HepG2 (cell line): ENCODE measurements around the gene GAS6. TPM values are rescaled to one million over a fixed set of nuclear protein-coding genes. Genes with fewer than 3 reads are reported as not detected.

Experiments used
- ATAC-seq: fragments of 200-7000 bp; cut with Tn5 transposase; 3 replicates; pipeline ENCODE4 v1.9.1; 2020; ENCODE audit warnings: mild to moderate bottlenecking, moderate library complexity
- BruUV-seq: library from RNA; stranded (reverse); fragments of 400-500 nt; replicated peaks from 2 replicates; lab custom pipeline; 2021; lab: Mats Ljungman, UMichigan
- CTCF ChIA-PET: fragments of 300-600 bp; formaldehyde crosslinking; extraction: SDS; loops from one replicate; lab custom pipeline; 2021; ENCODE audit warnings: low total read pairs, inconsistent platforms, low intra/inter-chr PET ratio; lab: Yijun Ruan, JAX
- POLR2A ChIA-PET: fragments of 350-600 bp; sonication (Branson Sonifier 250); formaldehyde crosslinking; loops from one replicate; lab custom pipeline; 2020; ENCODE audit warnings: antibody characterized with exemption, inconsistent platforms; lab: Yijun Ruan, JAX
- DNase-seq: peaks from one replicate; pipeline ENCODE4 v3.0.0-alpha.2; 2015; ENCODE audit warnings: low spot score
- FAIRE-seq: peaks from 3 replicates; lab custom pipeline; 2011; peaks lifted over from hg19 to GRCh38; lab: Jason Lieb, UNC
- H2AFZ ChIP-seq: one replicate; pipeline ENCODE4 v1.6.1; 2011; ENCODE audit warnings: low read length, inconsistent platforms
- H3K27ac ChIP-seq: fragments of 300-600 bp; 3 replicates; pipeline ENCODE4 v1.8.0; 2011; ENCODE audit warnings: mixed run types, mild to moderate bottlenecking, mixed read lengths, low read length, inconsistent platforms; ENCODE audit not compliant: insufficient read depth; ENCODE audit errors: extremely low read length
- H3K27me3 ChIP-seq, 2 experiments: fragments of 200-600 bp in 1 of 2; 2 replicates in 1 of 2; 3 replicates in 1 of 2; pipeline versions ENCODE4 v1.6.0 to v1.8.0; 2011; ENCODE audit warnings: low read length in 2 of 2, mild to moderate bottlenecking in 2 of 2, moderate library complexity in 2 of 2, inconsistent platforms in 1 of 2; ENCODE audit not compliant: insufficient read depth in 2 of 2, control insufficient read depth in 1 of 2
- H3K36me3 ChIP-seq, 2 experiments: fragments of 200-600 bp in 1 of 2; replicated peaks in 1 of 2; 2 replicates in 1 of 2; 3 replicates in 1 of 2; pipeline versions ENCODE4 v1.5.1 to v1.8.0; 2011; ENCODE audit warnings: low read length in 2 of 2, inconsistent platforms in 1 of 2; ENCODE audit not compliant: insufficient read depth in 2 of 2, control insufficient read depth in 1 of 2
- H3K4me1 ChIP-seq: 2 replicates; pipeline ENCODE4 v1.5.1; 2012; ENCODE audit warnings: low read length, inconsistent platforms; ENCODE audit not compliant: insufficient read depth
- H3K4me2 ChIP-seq: 2 replicates; pipeline ENCODE4 v1.6.0; 2011; ENCODE audit warnings: low read depth, low read length, inconsistent platforms
- H3K4me3 ChIP-seq, 3 experiments: fragments of 200-600 bp in 1 of 3; sonication (generic), shearing (Covaris generic) in 1 of 3; replicated peaks in 1 of 3; 2 replicates each; pipeline ENCODE4 v1.5.1; 2011 to 2016; ENCODE audit warnings: low read length in 3 of 3, inconsistent platforms in 2 of 3, low read depth in 2 of 3, mild to moderate bottlenecking in 2 of 3, control low read depth in 1 of 3, mixed read lengths in 1 of 3; ENCODE audit not compliant: insufficient read depth in 1 of 3
- H3K79me2 ChIP-seq: one replicate; pipeline ENCODE4 v1.6.1; 2011; ENCODE audit warnings: low read length, inconsistent platforms; ENCODE audit not compliant: insufficient read depth
- H3K9ac ChIP-seq: 2 replicates; pipeline ENCODE4 v1.6.0; 2011; ENCODE audit warnings: mild to moderate bottlenecking, low read depth, low read length, inconsistent platforms; ENCODE audit not compliant: insufficient read depth
- H3K9me3 ChIP-seq: 2 replicates; pipeline ENCODE4 v1.5.1; 2012; ENCODE audit warnings: mild to moderate bottlenecking, low read length
- H4K20me1 ChIP-seq: 2 replicates; pipeline ENCODE4 v1.6.0; 2011; ENCODE audit warnings: inconsistent platforms, mild to moderate bottlenecking, low read length, moderate library complexity; ENCODE audit not compliant: insufficient read depth
- PHF21A ChIP-seq: sonication (generic); formaldehyde crosslinking; IDR thresholded peaks from 2 replicates; pipeline ENCODE4 v1.5.0; 2020; ENCODE audit warnings: mild to moderate bottlenecking, missing genetic modification reagents
- ZNF430 ChIP-seq: sonication (generic); formaldehyde crosslinking; IDR thresholded peaks from 2 replicates; pipeline ENCODE4 v1.9.0; 2021; ENCODE audit warnings: mild to moderate bottlenecking, missing genetic modification reagents
- ZNF558 ChIP-seq: sonication (generic); formaldehyde crosslinking; IDR thresholded peaks from 2 replicates; pipeline ENCODE4 v1.9.0; 2022; ENCODE audit warnings: mild to moderate bottlenecking, missing genetic modification reagents, borderline replicate concordance
- ZNF784 ChIP-seq: sonication (generic); formaldehyde crosslinking; IDR thresholded peaks from 2 replicates; pipeline ENCODE4 v1.5.1; 2020; ENCODE audit warnings: missing genetic modification reagents, mild to moderate bottlenecking, borderline replicate concordance
- WGBS: methylation state at CpG from one replicate; pipeline ENCODE4 v1.1.6; 2017; ENCODE audit warnings: low lambda C conversion rate; 5-methylcytosine and 5-hydroxymethylcytosine counted together
- in situ Hi-C: cut with HindIII; loops from 2 replicates; pipeline ENCODE4 v1.10.0; 2017; ENCODE audit warnings: low pct_unique_long_range_greater_than_20kb; ENCODE audit not compliant: extremely low pct_ligation_motif_present
- intact Hi-C: fragments of 100-400 bp; cut with micrococcal nuclease; formaldehyde crosslinking; loops from one replicate; pipeline ENCODE4 v1.10.0; 2022; ENCODE audit not compliant: unreplicated experiment
- polyA plus RNA-seq, 8 experiments: library from polyadenylated mRNA; depleted of rRNA in 3 of 8; stranded (reverse) in 7 of 8; unstranded in 1 of 8; fragments of >200 nt; fragmentation: Illumina TruSeq in 4 of 8; extraction: Trizol in 4 of 8; gene quantifications; 2 replicates each; pipeline versions ENCODE4 v1.2.1 to v1.2.3, GENCODE V29; 2011 to 2016; ENCODE audit warnings: low read depth in 4 of 8, missing spikeins in 1 of 8, mixed read lengths in 1 of 8; ENCODE audit not compliant: insufficient read depth in 1 of 8
- total RNA-seq, 5 experiments: library from RNA; depleted of rRNA; stranded (reverse); fragments of >200 nt; fragmentation: Illumina TruSeq; extraction: Trizol; gene quantifications; 2 replicates each; pipeline ENCODE4 v1.2.3, GENCODE V29; 2016; ENCODE audit warnings: low read depth in 1 of 5
- TF ChIP-seq, protein P1 (sequence below): sonication (generic); formaldehyde crosslinking; IDR thresholded peaks from 2 replicates; pipeline ENCODE4 v1.4.0; 2020; ENCODE audit warnings: missing genetic modification reagents, borderline replicate concordance

Gene GAS6
- total and polyA plus RNA-seq, 2 of the 13 experiments (the other 11 are each of a cell fraction or from before 2014, with no cell fraction given) = 0.09 to 0.24 TPM

DNA sequence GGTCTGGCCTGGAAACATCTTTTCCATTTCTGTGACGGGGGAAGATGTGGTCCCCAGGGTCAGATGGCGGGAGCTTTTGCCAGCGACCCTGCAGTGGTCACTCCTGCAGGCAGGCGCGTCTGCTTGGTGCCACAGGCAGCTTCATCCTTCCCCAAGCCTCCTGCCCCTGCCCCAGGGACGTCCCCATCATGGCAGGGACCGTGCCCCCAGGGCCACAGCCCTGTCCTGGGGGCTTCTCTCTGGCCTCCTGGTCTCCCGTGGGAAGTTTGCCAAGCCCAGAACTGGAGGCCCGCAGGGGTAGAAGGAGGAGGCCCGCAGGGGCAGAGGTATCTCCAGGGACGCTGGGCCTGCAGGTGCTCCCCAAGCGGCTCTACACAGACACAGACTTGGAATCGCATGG, 57.4 kb downstream of the GAS6 start:
- H3K9me3 ChIP-seq = peaks cover 17% of the 10 kb centered on the region
- ATAC-seq (no peak), FAIRE-seq (no peak), DNase-seq (no peak)
- H3K4me2 ChIP-seq = no peak overlapping the region
- BruUV-seq = no TSS peak
- H2AFZ ChIP-seq = no peak overlapping the region
- TF ChIP-seq PHF21A (CRISPR knock-in tag) = no peak
- no peak for TF ChIP-seq ZNF558 (CRISPR knock-in tag)
- TF ChIP-seq ZNF430 (CRISPR knock-in tag) = no peak
- TF ChIP-seq, protein P1, sequence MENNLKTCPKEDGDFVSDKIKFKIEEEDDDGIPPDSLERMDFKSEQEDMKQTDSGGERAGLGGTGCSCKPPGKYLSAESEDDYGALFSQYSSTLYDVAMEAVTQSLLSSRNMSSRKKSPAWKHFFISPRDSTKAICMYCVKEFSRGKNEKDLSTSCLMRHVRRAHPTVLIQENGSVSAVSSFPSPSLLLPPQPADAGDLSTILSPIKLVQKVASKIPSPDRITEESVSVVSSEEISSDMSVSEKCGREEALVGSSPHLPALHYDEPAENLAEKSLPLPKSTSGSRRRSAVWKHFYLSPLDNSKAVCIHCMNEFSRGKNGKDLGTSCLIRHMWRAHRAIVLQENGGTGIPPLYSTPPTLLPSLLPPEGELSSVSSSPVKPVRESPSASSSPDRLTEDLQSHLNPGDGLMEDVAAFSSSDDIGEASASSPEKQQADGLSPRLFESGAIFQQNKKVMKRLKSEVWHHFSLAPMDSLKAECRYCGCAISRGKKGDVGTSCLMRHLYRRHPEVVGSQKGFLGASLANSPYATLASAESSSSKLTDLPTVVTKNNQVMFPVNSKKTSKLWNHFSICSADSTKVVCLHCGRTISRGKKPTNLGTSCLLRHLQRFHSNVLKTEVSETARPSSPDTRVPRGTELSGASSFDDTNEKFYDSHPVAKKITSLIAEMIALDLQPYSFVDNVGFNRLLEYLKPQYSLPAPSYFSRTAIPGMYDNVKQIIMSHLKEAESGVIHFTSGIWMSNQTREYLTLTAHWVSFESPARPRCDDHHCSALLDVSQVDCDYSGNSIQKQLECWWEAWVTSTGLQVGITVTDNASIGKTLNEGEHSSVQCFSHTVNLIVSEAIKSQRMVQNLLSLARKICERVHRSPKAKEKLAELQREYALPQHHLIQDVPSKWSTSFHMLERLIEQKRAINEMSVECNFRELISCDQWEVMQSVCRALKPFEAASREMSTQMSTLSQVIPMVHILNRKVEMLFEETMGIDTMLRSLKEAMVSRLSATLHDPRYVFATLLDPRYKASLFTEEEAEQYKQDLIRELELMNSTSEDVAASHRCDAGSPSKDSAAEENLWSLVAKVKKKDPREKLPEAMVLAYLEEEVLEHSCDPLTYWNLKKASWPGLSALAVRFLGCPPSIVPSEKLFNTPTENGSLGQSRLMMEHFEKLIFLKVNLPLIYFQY (CRISPR knock-in tag) = no peak
- TF ChIP-seq ZNF784 (CRISPR knock-in tag) = no peak
- no peaks in the 10 kb centered on the region for H3K36me3 ChIP-seq
- H3K4me1 ChIP-seq = no peaks in the 10 kb centered on the region
- WGBS = 20% methylated on average over 2 of the region's 13 CpGs
- H4K20me1 ChIP-seq = no peaks in the 10 kb centered on the region
- intact Hi-C loops = no loop called here
- no peaks in the 10 kb centered on the region for H3K79me2 ChIP-seq
- peaks cover 6 to 19% of the 10 kb centered on the region in 2 experiments; a peak in 3 of 5 replicates for H3K27me3 ChIP-seq
- ChIA-PET POLR2A (no interaction called here), CTCF (no interaction called here)
- H3K4me3 ChIP-seq = no peak overlapping the region
- no peak overlapping the region for H3K9ac ChIP-seq
- in situ Hi-C loops = no loop called here
- H3K27ac ChIP-seq = no peak overlapping the region
